ENCODE results near the gene MAP1B. TPM values are rescaled to one million over a fixed set of nuclear protein-coding genes. Genes with fewer than 3 reads are reported as not detected.

Gene MAP1B
- total and polyA plus RNA-seq, 9 of the 15 experiments (the other 6 are each of a cell fraction or from before 2014, with no cell fraction given) = 5.2 to 66.1 (median 17.3) TPM

- TF ChIP-seq ZBTB2 (IDR thresholded peaks at IDR 0.05) (no peak), CHD2 (IDR thresholded peaks at IDR 0.05; ENCODE audit: low read depth, low read length) (no peak), CSDE1 (IDR thresholded peaks at IDR 0.05) (no peak), FOS (IDR thresholded peaks at IDR 0.05; ENCODE audit: extremely low read depth, insufficient read length) (no peak), GABPA (tag; conservative IDR thresholded peaks at IDR 0.05; ENCODE audit: low read depth) (peak; percentile 66), LARP7 (IDR thresholded peaks at IDR 0.05) (no peak), ARID1B (IDR thresholded peaks at IDR 0.05) (no peak; the same call in 1 of the 2 replicates), IRF2 (CRISPR knock-in tag; IDR thresholded peaks at IDR 0.05) (no peak), ATF2 (CRISPR knock-in tag; IDR thresholded peaks at IDR 0.05) (peak; percentile 81), NFIC (IDR thresholded peaks at IDR 0.05) (no peak; the same call in 1 of the 2 replicates), EP400 (IDR thresholded peaks at IDR 0.05) (peak; percentile 80), ZNF644 (tag; IDR thresholded peaks at IDR 0.05; ENCODE audit: low read depth) (no peak), PRMT5 (CRISPR knock-in tag; IDR thresholded peaks at IDR 0.05) (no peak), NCOA1 (IDR thresholded peaks at IDR 0.05; ENCODE audit: low read depth) (no peak), ZBTB26 (CRISPR knock-in tag; IDR thresholded peaks at IDR 0.05) (no peak), RFX1 (IDR thresholded peaks at IDR 0.05) (no peak)
- TF ChIP-seq, protein P1, sequence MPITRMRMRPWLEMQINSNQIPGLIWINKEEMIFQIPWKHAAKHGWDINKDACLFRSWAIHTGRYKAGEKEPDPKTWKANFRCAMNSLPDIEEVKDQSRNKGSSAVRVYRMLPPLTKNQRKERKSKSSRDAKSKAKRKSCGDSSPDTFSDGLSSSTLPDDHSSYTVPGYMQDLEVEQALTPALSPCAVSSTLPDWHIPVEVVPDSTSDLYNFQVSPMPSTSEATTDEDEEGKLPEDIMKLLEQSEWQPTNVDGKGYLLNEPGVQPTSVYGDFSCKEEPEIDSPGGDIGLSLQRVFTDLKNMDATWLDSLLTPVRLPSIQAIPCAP (CRISPR knock-in tag; IDR thresholded peaks at IDR 0.05; ENCODE audit: borderline replicate concordance) = no peak
- TF ChIP-seq, protein P2, sequence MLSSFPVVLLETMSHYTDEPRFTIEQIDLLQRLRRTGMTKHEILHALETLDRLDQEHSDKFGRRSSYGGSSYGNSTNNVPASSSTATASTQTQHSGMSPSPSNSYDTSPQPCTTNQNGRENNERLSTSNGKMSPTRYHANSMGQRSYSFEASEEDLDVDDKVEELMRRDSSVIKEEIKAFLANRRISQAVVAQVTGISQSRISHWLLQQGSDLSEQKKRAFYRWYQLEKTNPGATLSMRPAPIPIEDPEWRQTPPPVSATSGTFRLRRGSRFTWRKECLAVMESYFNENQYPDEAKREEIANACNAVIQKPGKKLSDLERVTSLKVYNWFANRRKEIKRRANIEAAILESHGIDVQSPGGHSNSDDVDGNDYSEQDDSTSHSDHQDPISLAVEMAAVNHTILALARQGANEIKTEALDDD (IDR thresholded peaks at IDR 0.05) = no peak
- TF ChIP-seq, protein P3, sequence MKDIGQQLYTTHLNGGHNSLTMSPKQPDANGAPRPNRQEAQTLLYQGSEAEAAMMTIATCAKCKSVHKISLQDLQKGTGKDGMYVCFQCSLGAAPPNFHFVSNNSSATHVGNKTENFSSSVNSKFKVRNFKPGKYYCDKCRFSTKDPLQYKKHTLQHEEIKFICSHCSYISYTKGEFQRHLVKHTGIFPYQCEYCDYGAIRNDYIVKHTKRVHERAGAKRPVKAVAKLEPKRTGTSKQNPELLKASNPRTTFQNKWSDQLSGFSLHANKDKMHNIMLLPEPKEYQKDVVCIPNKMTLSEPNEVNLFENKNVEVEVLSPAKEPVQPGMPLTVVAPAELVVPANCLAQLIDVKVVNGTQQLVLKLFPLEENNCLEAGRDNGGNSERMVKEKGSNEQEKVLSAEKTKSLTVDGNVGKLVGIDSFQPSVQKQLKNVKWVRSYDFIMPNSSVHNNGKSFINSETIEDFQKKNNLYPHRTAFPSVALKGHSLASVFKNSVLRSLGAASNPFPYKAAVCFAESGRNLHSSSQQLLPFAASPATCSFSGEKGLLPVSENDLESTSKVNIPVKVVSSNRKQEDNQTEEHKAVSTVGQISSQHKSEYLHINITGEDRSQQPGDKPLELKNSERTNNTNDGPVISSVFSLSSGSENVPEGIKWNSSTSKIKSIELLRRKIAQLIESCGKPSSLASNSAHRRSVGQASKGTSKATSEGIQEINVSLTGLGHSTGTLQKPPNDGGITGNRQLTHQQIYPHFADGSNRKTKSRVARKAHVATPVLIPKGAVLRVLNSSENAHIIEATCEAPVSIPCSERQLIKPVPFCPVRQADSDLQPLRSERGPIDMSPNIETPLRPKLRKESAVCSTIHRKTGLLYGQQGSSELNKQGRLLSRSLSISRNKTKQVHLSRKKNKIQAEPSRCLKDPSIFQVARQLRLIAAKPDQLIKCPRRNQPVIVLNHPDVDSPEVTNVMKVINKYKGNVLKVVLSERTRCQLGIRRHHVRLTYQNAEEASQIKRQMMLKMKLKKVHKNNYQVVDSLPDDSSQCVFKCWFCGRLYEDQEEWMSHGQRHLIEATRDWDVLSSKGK (CRISPR knock-in tag; IDR thresholded peaks at IDR 0.05) = no peak
These were observed at the start of gene MAP1B (continued) for GRCh38 chr5:72107131-72107900.

Data from K562 (cell line).